Astrocyte (in vitro differentiated cells and primary cell): ENCODE results near the gene C1orf105.

Experiments
- CTCF ChIP-seq: IDR thresholded peaks from 2 replicates; pipeline ENCODE4 v1.5.1; 2011; ENCODE audit warnings: low read depth, mild to moderate bottlenecking, inconsistent platforms, low read length, moderate library complexity; ENCODE audit not compliant: insufficient read depth
- EZH2 ChIP-seq: IDR thresholded peaks from 2 replicates; pipeline ENCODE4 v1.6.1; 2012; ENCODE audit warnings: mild to moderate bottlenecking, low read length, inconsistent platforms; ENCODE audit not compliant: insufficient read depth

GRCh38 chr1:172421974-172422604 lies 1.6 kb downstream of the C1orf105 start:
- TF ChIP-seq CTCF (no peak), EZH2 (no peak)
